ENCODE measurements around the gene NEO1.

The NEO1 gene

DNA sequence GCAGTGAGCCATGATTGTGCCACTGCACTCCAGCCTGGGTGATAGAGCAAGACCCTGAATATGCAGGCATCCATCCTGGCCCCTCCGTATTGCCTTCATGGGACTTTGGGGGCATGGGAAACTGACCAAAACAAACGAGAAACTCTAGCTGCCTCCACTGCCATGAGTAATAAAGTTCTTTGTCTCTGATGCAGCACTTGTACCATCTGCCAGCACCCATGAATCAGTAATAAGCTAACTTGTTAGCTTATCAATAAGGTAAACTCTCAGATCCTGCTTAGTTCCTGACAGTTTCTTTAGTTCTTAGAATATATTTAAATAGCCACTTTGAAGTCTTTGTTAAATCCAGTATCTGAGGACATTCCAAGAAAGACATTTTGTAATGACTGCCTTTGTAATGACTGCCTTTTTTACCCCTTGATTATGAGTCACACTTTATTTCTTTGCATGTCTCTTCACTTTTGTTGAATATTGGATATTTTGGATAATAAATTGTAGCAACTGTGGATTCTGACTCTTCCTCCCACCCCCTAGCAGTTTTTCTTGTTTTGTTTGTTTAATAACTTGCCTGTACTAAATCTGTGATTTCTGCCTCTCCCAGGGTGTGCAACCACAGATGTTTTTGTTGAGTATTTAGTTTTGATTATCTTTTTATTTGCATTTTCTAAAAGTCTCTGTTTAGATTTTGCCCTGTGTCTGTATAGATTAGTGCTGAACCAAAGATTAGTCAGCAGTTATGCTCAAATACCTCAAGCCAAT is 179.6 kb downstream of the NEO1 start:
- no peak overlapping the region for H3K4me2 ChIP-seq (ENCODE audit: low read length)
- H3K36me3 ChIP-seq (ENCODE audit: control insufficient read depth, low read length), result no peaks in the 10 kb centered on the region
- H3K4me1 ChIP-seq (ENCODE audit: control insufficient read depth, low read length), result no peaks in the 10 kb centered on the region
- no peaks in the 10 kb centered on the region for H4K20me1 ChIP-seq (ENCODE audit: control insufficient read depth, insufficient read depth, low read depth, low read length)
- TF ChIP-seq, protein P1, sequence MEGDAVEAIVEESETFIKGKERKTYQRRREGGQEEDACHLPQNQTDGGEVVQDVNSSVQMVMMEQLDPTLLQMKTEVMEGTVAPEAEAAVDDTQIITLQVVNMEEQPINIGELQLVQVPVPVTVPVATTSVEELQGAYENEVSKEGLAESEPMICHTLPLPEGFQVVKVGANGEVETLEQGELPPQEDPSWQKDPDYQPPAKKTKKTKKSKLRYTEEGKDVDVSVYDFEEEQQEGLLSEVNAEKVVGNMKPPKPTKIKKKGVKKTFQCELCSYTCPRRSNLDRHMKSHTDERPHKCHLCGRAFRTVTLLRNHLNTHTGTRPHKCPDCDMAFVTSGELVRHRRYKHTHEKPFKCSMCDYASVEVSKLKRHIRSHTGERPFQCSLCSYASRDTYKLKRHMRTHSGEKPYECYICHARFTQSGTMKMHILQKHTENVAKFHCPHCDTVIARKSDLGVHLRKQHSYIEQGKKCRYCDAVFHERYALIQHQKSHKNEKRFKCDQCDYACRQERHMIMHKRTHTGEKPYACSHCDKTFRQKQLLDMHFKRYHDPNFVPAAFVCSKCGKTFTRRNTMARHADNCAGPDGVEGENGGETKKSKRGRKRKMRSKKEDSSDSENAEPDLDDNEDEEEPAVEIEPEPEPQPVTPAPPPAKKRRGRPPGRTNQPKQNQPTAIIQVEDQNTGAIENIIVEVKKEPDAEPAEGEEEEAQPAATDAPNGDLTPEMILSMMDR (IDR thresholded peaks at IDR 0.05; ENCODE audit: low read depth, low read length, poor library complexity, severe bottlenecking), result no peak
- TF ChIP-seq EZH2phosphoT487 (IDR thresholded peaks at IDR 0.05; ENCODE audit: borderline replicate concordance, low read length), result no peak
- no peak overlapping the region for H3K27ac ChIP-seq (ENCODE audit: low read depth, low read length)
- H3K4me3 ChIP-seq (ENCODE audit: low read length), result no peak overlapping the region
- no peaks in the 10 kb centered on the region for H3K9me3 ChIP-seq (ENCODE audit: control insufficient read depth, insufficient read depth, low read length)
- H3K27me3 ChIP-seq (ENCODE audit: control insufficient read depth, low read length), result peaks cover 10% of the 10 kb centered on the region
- H3K79me2 ChIP-seq (ENCODE audit: control insufficient read depth, low read length), result no peaks in the 10 kb centered on the region
- H3K9me2 ChIP-seq (replicated peaks; ENCODE audit: control insufficient read depth, low read length), result no peaks in the 10 kb centered on the region
- H3F3A ChIP-seq (ENCODE audit: control insufficient read depth, insufficient read depth), result no peaks in the 10 kb centered on the region

DNA sequence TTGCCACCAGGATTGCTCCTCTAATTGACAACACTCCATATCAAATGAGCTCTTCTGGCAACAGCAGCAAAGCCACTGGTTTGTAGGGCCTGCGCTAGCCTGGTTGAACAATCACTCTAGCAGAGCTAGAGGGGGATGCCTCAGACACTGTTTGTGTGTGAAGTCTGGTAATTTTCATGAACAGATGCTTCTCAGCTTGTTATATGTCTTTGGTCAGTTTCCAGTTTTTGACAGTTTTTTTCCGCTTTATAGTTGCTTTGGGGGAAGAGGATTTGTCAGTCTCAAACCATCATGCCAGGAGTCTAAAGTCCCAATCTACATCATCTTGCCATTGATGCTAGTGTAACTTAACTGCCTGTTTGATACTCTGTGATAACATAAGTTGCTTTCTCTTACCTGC is 180.5 kb downstream of the NEO1 start:
- Histone ChIP-seq H3K9me2 (replicated peaks; ENCODE audit: control insufficient read depth, low read length) (no peaks in the 10 kb centered on the region), H3K79me2 (ENCODE audit: control insufficient read depth, low read length) (no peaks in the 10 kb centered on the region), H3K27ac (ENCODE audit: low read depth, low read length) (no peak overlapping the region), H3K36me3 (ENCODE audit: control insufficient read depth, low read length) (no peaks in the 10 kb centered on the region), H3K4me1 (ENCODE audit: control insufficient read depth, low read length) (no peaks in the 10 kb centered on the region), H3K4me3 (ENCODE audit: low read length) (no peak overlapping the region), H3K27me3 (ENCODE audit: control insufficient read depth, low read length) (peaks cover 10% of the 10 kb centered on the region), H3F3A (ENCODE audit: control insufficient read depth, insufficient read depth) (no peaks in the 10 kb centered on the region), H4K20me1 (ENCODE audit: control insufficient read depth, insufficient read depth, low read depth, low read length) (no peaks in the 10 kb centered on the region), H3K9me3 (ENCODE audit: control insufficient read depth, insufficient read depth, low read length) (no peaks in the 10 kb centered on the region), H3K4me2 (ENCODE audit: low read length) (no peak overlapping the region)
- no peak for TF ChIP-seq EZH2phosphoT487 (IDR thresholded peaks at IDR 0.05; ENCODE audit: borderline replicate concordance, low read length)
- TF ChIP-seq, protein P1 (IDR thresholded peaks at IDR 0.05; ENCODE audit: low read depth, low read length, poor library complexity, severe bottlenecking), result no peak

DNA sequence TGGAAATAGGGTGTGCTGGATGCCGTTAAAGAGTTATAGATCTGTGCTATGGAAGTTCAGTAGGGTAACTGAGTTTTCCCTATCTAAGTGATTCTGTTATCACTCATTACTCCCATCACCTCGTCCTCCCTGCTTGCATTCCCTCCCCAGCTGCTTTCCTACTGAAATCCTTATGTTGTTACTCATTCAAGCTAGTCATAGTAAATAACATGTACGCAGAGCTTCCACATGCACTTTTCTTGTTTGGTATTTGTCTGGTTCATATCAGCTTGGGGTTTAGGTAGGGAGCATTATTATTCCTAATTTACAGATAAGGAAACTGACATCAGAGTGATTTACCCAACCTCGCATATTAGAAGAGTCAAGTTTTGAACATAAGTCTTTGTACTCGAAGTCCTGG is 181.4 kb downstream of the NEO1 start:
- Histone ChIP-seq H3K4me2 (ENCODE audit: low read length) (no peak overlapping the region), H3K9me2 (replicated peaks; ENCODE audit: control insufficient read depth, low read length) (no peaks in the 10 kb centered on the region), H3K27ac (ENCODE audit: low read depth, low read length) (no peak overlapping the region), H3K4me3 (ENCODE audit: low read length) (no peak overlapping the region), H3F3A (ENCODE audit: control insufficient read depth, insufficient read depth) (no peaks in the 10 kb centered on the region), H3K79me2 (ENCODE audit: control insufficient read depth, low read length) (no peaks in the 10 kb centered on the region), H3K9me3 (ENCODE audit: control insufficient read depth, insufficient read depth, low read length) (no peaks in the 10 kb centered on the region), H3K27me3 (ENCODE audit: control insufficient read depth, low read length) (peaks cover 10% of the 10 kb centered on the region), H3K4me1 (ENCODE audit: control insufficient read depth, low read length) (no peaks in the 10 kb centered on the region), H3K36me3 (ENCODE audit: control insufficient read depth, low read length) (no peaks in the 10 kb centered on the region), H4K20me1 (ENCODE audit: control insufficient read depth, insufficient read depth, low read depth, low read length) (no peaks in the 10 kb centered on the region)
- TF ChIP-seq EZH2phosphoT487 (IDR thresholded peaks at IDR 0.05; ENCODE audit: borderline replicate concordance, low read length), result no peak
- TF ChIP-seq, protein P1 (IDR thresholded peaks at IDR 0.05; ENCODE audit: low read depth, low read length, poor library complexity, severe bottlenecking), result no peak
